ENCODE measurements around the gene FLT1. TPM values are rescaled to one million over a fixed set of nuclear protein-coding genes. Genes with fewer than 3 reads are reported as not detected.

Gene FLT1
- total and polyA plus RNA-seq, 11 donors, result 13.1 to 73.2 (median 41.1) TPM

DNA sequence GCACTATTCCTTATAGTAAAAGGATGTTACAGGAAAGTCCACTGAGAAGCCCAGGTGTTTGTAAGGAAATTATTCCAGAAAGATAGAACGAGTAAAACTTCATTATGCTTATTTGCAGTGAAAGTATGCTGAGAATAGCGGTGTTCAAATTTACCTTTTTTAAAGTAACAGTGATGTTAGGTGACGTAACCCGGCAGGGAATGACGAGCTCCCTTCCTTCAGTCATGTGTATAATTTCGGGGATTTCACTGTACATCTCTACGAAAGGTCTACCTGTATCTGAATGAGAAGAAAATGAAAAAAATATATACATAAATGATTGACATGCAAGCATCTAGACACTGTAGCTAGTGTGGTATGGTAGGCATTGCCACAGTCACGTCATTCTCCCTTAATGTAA lies 56.9 kb downstream of the FLT1 start:
- Histone ChIP-seq H3K4me1 (peaks cover 0 to 60% (median 24%) of the 10 kb centered on the region in 12 donors), H3K36me3 (peaks cover 0 to 62% (median 10%) of the 10 kb centered on the region in 9 donors), H3K27me3 (no peaks in the 10 kb centered on the region), H3K4me3 (no peak overlapping the region), H3K27ac (no peak overlapping the region), H3K9me3 (peaks cover 0 to 10% (median 0%) of the 10 kb centered on the region in 12 donors)
- no peak for DNase-seq
- WGBS, 4 donors, result 89 to 95% (median 94%) methylated on average over 8 of the region's 8 CpGs
- no peak for ATAC-seq
- intact Hi-C loops (cut with DNase I), result no loop called here
- TF ChIP-seq CTCF (IDR thresholded peaks at IDR 0.05) (no peak), POLR2A (IDR thresholded peaks at IDR 0.05) (no peak)

- Histone ChIP-seq H3K36me3 (peaks cover 0 to 80% (median 10%) of the 10 kb centered on the region in 9 donors), H3K27ac (no peak overlapping the region), H3K27me3 (no peaks in the 10 kb centered on the region), H3K4me3 (no peak overlapping the region), H3K9me3 (peaks cover 0 to 2% (median 0%) of the 10 kb centered on the region in 12 donors), H3K4me1 (peaks cover 0 to 58% (median 8%) of the 10 kb centered on the region in 12 donors)
- TF ChIP-seq POLR2A (IDR thresholded peaks at IDR 0.05), result no peak
- TF ChIP-seq CTCF (IDR thresholded peaks at IDR 0.05), result no peak
- no peak for ATAC-seq
- intact Hi-C loops (cut with DNase I), result no loop called here
- no peak for DNase-seq
- WGBS, 4 donors, result 69 to 81% (median 72%) methylated on average over 6 of the region's 6 CpGs
Observed at GRCh38 chr13:28435917-28436316, 59.0 kb downstream of the FLT1 start.

DNA sequence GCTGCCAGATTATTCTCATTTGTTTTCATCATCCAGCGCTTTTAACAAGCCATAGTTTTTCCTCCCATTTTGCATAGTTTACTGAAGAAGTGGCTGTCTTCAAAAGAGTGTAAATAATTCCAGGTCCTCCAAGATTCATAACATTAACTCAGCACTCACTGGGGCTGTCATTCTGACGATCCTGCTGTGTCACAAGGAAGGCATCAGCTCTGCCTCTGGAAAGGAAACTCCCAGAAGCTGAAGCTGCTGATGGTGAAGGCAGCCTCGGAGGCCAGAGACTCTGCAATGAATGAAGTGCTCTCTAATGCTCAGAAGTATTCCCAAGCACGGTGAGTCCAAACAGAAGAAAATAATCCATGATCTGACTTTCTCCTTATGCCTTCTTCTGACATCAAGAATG lies 60.0 kb downstream of the FLT1 start:
- no peak overlapping the region for H3K4me3 ChIP-seq
- ATAC-seq (no peak), DNase-seq (no peak)
- peaks cover 0 to 90% (median 10%) of the 10 kb centered on the region in 9 donors for H3K36me3 ChIP-seq
- H3K27me3 ChIP-seq, result no peaks in the 10 kb centered on the region
- intact Hi-C loops (cut with DNase I), result no loop called here
- peaks cover 0 to 48% (median 6%) of the 10 kb centered on the region in 12 donors for H3K4me1 ChIP-seq
- TF ChIP-seq CTCF (IDR thresholded peaks at IDR 0.05) (no peak), POLR2A (IDR thresholded peaks at IDR 0.05) (no peak)
- WGBS, 4 donors, result 23 to 53% (median 47%) methylated on average over 4 of the region's 4 CpGs
- H3K9me3 ChIP-seq, result no peaks in the 10 kb centered on the region
- H3K27ac ChIP-seq, result no peak overlapping the region

- H3K36me3 ChIP-seq, result peaks cover 0 to 91% (median 18%) of the 10 kb centered on the region in 9 donors
- H3K27me3 ChIP-seq, result no peaks in the 10 kb centered on the region
- no peaks in the 10 kb centered on the region for H3K9me3 ChIP-seq
- H3K4me1 ChIP-seq, result peaks cover 0 to 39% (median 6%) of the 10 kb centered on the region in 12 donors
- intact Hi-C loops (cut with DNase I), result no loop called here
- 57 to 77% (median 73%) methylated on average over 11 of the region's 11 CpGs for WGBS, 4 donors
- DNase-seq, result no peak
- TF ChIP-seq POLR2A (IDR thresholded peaks at IDR 0.05) (no peak), CTCF (IDR thresholded peaks at IDR 0.05) (no peak)
- no peak for ATAC-seq
- no peak overlapping the region for H3K27ac ChIP-seq
- no peak overlapping the region for H3K4me3 ChIP-seq
Observed at GRCh38 chr13:28432816-28433560, 61.9 kb downstream of the FLT1 start.

All from heart left ventricle (tissue), 16 donors.